Progenitor cell of endocrine pancreas (in vitro differentiated cells): ENCODE results near the gene KY. TPM values are rescaled to one million over a fixed set of nuclear protein-coding genes. Genes with fewer than 3 reads are reported as not detected.

Source experiments
- DNase-seq: peaks from one replicate; pipeline ENCODE4 v3.0.0; 2021; ENCODE audit warnings: low spot score; ENCODE audit not compliant: unreplicated experiment
- H3K27ac Mint-ChIP-seq: 2 replicates; pipeline ENCODE4 v1.8.0; 2021; ENCODE audit warnings: mild to moderate bottlenecking, moderate library complexity, mixed read lengths
- H3K27me3 Mint-ChIP-seq: 2 replicates; pipeline ENCODE4 v1.8.0; 2021; ENCODE audit warnings: mixed read lengths
- H3K36me3 Mint-ChIP-seq: 2 replicates; pipeline ENCODE4 v1.8.0; 2022; ENCODE audit warnings: mixed read lengths; ENCODE audit not compliant: insufficient read depth
- H3K4me1 Mint-ChIP-seq: 2 replicates; pipeline ENCODE4 v1.8.0; 2021; ENCODE audit warnings: low read depth, mixed read lengths
- H3K4me3 Mint-ChIP-seq: 2 replicates; pipeline ENCODE4 v1.8.0; 2021; ENCODE audit warnings: low read depth, mild to moderate bottlenecking, moderate library complexity, mixed read lengths
- H3K9me3 Mint-ChIP-seq: 2 replicates; pipeline ENCODE4 v1.8.0; 2021; ENCODE audit warnings: low read depth, mixed read lengths
- CTCF ChIP-seq: fragments of 200-600 bp; sonication (generic); IDR thresholded peaks from one replicate; pipeline ENCODE4 v1.5.0; 2021; ENCODE audit warnings: antibody characterized with exemption, mild to moderate bottlenecking; ENCODE audit not compliant: unreplicated experiment
- total RNA-seq: library from RNA; stranded (reverse); gene quantifications from 2 replicates; pipeline ENCODE4 v1.2.1, GENCODE V29; 2021

Gene KY
- total RNA-seq, 1 donor from 2014 or later, result not detected

DNA sequence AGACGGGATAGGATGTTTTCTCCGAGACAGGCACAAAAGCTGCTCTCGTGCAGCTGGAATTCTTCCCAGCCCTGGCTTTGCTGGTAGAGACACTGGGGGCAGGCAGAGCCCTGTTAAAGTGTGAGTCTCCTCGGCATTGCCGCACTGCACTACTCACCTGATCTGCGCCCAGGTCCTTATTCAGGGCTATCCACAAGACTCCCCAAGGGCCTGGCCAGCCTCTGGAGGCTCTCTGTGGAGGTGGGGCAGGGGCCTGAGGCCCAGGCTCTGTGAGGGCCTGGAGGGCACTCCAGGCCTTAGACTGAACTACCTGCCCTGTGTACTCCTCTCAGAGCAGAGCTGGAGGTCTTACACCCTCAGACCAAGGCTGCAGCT lies 48.4 kb downstream of the KY start:
- peak overlapping the region; percentile 81 for H3K27ac Mint-ChIP-seq
- no peaks in the 10 kb centered on the region for H3K36me3 Mint-ChIP-seq
- TF ChIP-seq CTCF, result no peak
- peaks cover 29% of the 10 kb centered on the region for H3K27me3 Mint-ChIP-seq
- no peak for DNase-seq
- H3K9me3 Mint-ChIP-seq, result no peaks in the 10 kb centered on the region
- no peak overlapping the region for H3K4me3 Mint-ChIP-seq
- peaks cover 7% of the 10 kb centered on the region for H3K4me1 Mint-ChIP-seq

- Mint-ChIP-seq H3K27ac (peak overlapping the region; percentile 81), H3K4me1 (peaks cover 7% of the 10 kb centered on the region), H3K9me3 (no peaks in the 10 kb centered on the region), H3K27me3 (peaks cover 27% of the 10 kb centered on the region), H3K36me3 (no peaks in the 10 kb centered on the region), H3K4me3 (no peak overlapping the region)
- no peak for TF ChIP-seq CTCF
- DNase-seq, result peak; percentile 62
These were observed 49.0 kb downstream of the KY start for GRCh38 chr3:134601539-134602439.

DNA sequence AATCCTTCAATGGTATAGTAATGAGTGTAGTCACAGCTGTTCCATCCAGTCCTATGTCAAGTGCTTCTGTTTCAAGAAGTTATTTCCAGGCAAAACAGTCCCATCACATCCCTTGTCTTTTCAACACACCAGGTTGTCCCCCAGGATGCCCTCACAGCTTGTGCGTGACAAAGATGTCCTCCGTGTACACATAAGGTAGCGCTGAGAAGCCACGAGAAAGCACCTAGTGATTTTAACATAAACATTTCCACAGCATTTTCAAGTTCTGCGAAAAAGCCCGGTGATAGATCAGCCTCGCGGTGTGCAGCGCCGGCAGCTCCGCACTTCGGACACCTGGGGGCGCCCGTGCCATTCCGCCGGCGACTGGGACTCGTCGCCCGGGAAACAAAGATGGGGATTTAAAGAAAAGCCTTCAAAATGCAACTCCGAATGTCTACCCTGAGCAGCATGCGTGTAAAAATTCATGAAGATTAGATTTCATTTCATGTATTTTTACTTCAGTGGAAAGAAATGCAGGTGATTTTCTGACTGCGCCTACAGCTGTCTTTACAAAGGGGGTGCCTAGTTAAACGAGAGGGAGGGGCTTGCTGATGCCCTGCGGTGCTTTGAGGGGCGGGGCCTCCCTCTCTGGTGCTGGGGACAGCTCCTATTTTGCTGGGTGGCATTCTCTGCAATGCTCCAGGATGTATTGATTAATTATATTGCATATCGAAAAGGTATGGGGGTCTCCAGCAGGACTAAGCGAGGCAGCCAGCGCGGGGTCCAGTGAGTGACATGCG lies 49.9 kb downstream of the KY start:
- peaks cover 21% of the 10 kb centered on the region for H3K27me3 Mint-ChIP-seq
- H3K9me3 Mint-ChIP-seq, result no peaks in the 10 kb centered on the region
- peak; percentile 98 for TF ChIP-seq CTCF
- peak; percentile 63 for DNase-seq
- H3K36me3 Mint-ChIP-seq, result no peaks in the 10 kb centered on the region
- H3K4me3 Mint-ChIP-seq, result no peak overlapping the region
- H3K4me1 Mint-ChIP-seq, result peaks cover 7% of the 10 kb centered on the region
- no peak overlapping the region for H3K27ac Mint-ChIP-seq

DNA sequence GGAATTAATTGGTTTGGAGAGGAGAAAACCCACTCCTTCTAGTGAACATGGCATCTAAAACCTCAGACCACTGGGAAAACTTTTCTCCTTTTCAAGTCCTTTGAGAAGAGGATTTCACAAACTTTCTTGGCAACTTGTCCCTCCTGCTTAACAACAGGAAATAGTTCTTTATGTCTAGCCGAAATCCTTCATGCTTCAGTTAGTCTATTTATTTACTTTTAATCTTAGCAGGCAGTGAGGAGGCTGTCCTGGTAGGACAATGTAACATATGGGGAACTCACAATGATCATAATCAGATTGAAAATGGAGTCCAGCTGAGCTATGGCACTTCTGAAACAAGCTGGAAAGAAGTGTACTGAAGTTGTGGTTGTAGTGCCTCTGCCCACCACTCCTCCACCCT lies 50.6 kb downstream of the KY start:
- H3K4me1 Mint-ChIP-seq, result peaks cover 8% of the 10 kb centered on the region
- no peak overlapping the region for H3K27ac Mint-ChIP-seq
- no peaks in the 10 kb centered on the region for H3K36me3 Mint-ChIP-seq
- H3K27me3 Mint-ChIP-seq, result peaks cover 18% of the 10 kb centered on the region
- TF ChIP-seq CTCF, result no peak
- no peak for DNase-seq
- no peaks in the 10 kb centered on the region for H3K9me3 Mint-ChIP-seq
- H3K4me3 Mint-ChIP-seq, result no peak overlapping the region

DNA sequence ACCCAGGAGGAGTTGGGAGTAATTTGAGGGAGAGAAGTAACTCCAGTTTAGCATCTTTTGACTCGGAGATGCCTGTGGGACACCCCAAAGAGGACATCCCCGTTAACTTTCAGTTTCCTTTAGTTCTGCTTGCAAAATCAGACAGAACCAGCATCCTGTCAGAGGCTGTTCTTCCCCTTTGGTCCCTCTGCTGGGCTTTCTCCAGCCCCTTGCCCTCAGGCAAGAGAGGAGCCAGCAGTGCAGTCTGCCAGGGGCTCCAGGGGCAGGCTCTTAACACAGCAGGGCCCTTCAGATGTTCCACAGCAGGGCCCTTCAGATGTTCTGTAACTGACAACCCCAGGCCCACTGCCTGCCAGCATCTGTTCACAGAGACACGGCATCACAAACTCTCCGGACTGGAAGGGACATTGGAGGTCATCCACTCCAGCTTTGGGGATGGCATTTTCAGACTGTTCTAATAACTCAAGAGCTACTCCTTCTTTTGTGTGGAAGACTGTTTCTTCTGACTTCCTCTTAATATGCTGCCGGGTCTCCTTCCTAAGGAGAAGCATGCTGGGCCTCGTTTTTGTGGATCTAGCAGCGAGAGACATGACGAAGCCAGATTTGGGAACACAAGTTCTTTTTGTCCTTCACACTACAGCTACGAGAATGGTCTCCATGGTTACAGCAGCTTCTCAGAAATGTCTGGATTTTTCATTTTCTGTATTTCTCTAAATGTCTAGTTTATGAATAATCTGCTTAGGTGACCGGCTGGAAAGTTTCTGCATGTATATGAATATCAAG lies 51.9 kb downstream of the KY start:
- H3K4me3 Mint-ChIP-seq, result no peak overlapping the region
- no peak for DNase-seq
- peaks cover 18% of the 10 kb centered on the region for H3K27me3 Mint-ChIP-seq
- no peak overlapping the region for H3K27ac Mint-ChIP-seq
- no peak for TF ChIP-seq CTCF
- no peaks in the 10 kb centered on the region for H3K9me3 Mint-ChIP-seq
- peaks cover 15% of the 10 kb centered on the region for H3K4me1 Mint-ChIP-seq
- H3K36me3 Mint-ChIP-seq, result no peaks in the 10 kb centered on the region
